Dermis microvascular lymphatic vessel endothelial cell (primary cell): ENCODE results near the gene EML6. TPM values are rescaled to one million over a fixed set of nuclear protein-coding genes. Genes with fewer than 3 reads are reported as not detected.
"Not testable (repeated sequence)": the region's sequence is repeated elsewhere in the genome, so short reads cannot be mapped to it uniquely, and the experiment has no call there.

Source experiments
- DNase-seq, 2 donors: peaks; one replicate each; pipeline versions ENCODE4 v3.0.0 to v3.0.0-alpha.2; 2010; ENCODE audit warnings: low read depth in 2 of 2
- total RNA-seq: library from RNA; depleted of rRNA; stranded (reverse); fragments of >200 nt; gene quantifications from 2 replicates; pipeline ENCODE4 v1.2.1, GENCODE V29; 2014

Gene EML6
- total RNA-seq, 1 donor from 2014 or later: 0.77 TPM

- no peak for DNase-seq
These were observed 121.6 kb downstream of the EML6 start for GRCh38 chr2:54845094-54845493.

DNA sequence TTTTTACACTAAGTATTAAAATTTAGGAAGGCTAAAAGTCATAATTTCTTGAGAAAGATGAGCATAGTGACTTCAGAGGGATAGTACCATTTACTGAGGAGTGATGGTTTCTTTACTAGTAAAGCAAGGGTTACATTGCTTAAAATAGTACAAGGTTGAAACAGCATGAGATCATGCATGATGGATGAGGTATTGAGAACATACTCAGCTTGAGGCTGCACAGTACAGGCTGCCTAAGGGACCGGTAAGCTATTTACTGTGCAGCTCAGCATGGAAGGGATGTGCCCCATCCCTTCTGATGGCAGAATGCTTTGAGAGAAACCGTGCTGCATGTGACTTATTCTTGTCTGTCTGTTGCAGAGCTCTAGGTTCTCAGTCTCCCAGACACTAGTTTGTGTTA is 122.1 kb downstream of the EML6 start:
- DNase-seq: no peak

DNA sequence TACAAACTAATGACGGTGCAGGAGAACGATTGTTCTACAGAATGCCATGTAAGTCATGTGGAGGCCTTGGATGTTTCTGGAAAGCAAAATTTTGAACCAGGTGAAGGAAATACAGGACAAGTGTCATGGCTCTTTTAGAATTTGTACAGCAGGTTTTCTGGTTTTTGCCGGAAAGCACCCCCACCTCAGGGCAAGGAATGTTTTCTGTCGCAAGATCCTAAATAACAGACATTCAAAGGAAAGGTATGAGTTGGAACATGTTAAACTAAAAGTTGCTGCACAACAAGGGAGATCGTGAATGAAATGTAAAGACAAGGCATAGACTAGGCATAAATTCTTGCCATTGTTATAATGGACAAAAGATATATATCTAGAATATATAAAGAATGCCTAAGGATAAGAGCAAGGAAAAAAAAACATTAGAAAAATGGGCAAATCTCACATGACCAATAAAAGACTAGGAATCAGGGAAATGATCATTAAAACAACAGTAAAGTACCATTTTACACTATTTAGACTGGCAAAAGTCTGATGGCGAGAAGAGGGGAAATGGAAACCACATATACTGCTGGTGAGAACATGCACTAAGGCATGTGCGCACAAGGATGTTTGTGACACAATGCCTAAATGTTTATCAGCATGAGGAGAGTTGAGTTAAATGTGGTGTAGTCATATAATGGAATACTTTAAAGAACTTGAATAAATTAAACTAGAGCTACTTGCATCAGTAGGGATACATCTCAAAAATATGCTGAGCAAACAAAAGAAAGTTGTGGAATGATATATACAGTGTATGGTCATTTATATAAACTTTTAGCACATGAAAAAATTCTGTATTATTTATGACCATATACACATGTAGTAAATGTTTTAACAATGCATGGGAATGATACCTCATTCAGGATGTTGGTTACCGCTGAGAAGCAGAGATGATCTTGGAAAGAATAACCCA is 127.0 kb downstream of the EML6 start:
- DNase-seq: no peak

GRCh38 chr2:54853616-54854310 is 130.3 kb downstream of the EML6 start:
- DNase-seq: no peak

DNA sequence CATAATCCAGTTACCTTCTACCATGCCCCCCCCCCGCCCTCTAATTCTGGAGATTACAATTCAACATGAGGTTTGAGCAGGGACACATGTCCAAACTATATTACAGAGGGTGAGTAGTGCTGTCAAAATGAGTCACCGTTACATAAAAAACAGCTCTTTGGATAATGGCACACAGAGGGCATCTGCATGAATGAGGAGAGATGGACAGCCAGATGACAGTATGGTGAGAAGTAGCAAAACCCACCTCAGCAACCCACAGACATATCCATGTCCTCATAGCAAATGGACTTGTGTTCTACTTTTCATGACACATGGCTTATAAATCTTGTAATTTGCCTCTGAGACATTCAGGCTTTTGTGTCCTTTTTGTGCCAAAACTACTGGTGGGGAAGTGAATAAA is 132.0 kb downstream of the EML6 start:
- DNase-seq: no peak

- no peak for DNase-seq
These were observed 134.7 kb downstream of the EML6 start for GRCh38 chr2:54858021-54858681.

DNA sequence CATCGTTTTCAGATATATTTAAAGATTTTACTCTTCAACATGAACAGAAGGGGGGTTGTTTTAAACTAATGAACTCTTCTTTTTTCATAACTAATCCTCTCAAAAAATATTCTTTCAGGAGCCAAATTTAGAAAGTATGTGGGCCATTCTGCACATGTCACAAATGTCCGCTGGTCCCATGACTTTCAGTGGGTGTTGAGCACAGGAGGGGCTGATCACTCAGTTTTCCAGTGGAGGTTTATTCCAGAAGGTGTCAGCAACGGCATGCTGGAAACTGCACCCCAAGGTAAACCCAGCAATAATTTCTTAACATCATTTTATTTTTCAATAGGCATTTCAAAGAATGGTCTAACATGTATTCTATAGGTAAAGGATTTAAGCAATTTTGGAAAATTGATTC is 136.0 kb downstream of the EML6 start:
- no peak for DNase-seq

- DNase-seq: peak in 1 of 2 donors; percentile 17
These were observed 136.7 kb downstream of the EML6 start for GRCh38 chr2:54859997-54860701.

DNA sequence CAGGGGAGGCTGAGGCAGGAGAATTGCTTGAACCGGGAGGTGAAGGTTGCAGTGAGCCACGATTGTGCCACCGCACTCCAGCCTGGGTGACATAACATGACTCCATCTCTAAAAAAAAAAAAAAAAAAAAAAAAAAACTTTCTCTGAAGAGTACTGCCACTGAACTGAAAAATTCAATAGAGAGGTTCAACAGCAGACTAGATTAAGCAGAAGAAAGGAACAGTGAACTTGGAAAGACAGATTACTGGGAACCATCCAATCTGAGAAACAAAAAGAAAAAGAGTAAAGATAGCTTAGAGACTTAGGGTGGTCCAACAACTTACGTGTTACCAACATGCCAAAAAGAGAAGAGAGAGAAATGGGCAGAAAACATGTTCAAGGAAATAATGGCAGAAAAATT is 138.8 kb downstream of the EML6 start:
- DNase-seq: no peak

DNA sequence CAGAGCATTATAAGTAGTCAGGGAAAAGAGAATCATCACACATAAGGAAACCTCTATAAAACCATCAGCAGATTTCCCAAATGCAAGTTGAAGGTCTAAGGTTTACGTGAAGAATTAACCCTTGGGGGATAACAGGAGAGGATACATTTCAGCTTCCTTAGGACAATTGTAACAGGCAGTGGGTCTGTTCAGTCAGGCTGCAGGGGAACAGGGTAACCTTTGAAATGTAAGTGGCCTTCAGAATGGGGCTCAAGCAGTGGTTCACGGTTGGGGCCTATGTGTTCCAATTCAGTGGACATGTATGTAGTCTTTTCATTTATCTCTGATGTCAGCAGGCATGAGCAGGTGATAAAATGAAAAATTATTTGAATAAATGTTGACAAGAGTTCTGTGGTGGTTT is 139.3 kb downstream of the EML6 start:
- no peak for DNase-seq

DNA sequence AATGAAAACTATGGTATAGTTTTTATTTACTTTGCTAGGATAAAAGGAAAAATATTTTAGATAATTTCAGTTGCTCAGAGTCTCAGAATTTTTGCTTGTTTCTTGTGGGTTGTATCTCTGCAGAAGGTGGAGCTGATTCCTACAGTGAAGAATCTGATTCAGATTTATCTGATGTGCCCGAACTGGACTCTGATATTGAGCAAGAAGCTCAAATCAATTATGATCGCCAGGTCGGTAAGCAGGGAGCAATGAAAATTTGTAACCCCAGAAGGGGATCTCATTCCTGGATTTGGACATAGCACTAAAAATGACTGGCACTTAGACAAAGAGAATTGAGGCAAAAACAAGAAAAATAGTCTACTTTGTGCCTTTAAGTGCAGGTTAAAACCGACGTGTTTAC is 140.2 kb downstream of the EML6 start:
- DNase-seq: no peak

DNA sequence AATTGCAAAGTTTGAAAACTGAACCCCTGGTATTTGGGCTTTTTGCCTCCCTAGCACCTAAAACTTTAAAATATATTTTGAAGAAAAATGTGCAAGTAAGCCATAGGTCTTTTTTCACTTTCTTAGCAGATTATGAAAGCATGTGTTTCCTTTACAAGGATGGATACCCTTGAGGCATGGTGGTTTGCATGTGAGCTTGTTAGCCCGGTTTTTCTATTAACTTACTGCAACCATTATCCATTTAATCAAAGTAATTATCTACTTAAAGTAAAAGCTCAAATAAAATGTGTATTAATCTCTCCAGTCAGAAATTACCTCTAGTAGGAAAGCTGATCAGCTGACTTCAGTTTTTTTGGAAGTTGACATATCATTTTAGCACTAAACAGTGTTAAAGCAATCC is 140.6 kb downstream of the EML6 start:
- DNase-seq: no peak

- no peak for DNase-seq
These were observed 141.3 kb downstream of the EML6 start for GRCh38 chr2:54864727-54865126.

DNA sequence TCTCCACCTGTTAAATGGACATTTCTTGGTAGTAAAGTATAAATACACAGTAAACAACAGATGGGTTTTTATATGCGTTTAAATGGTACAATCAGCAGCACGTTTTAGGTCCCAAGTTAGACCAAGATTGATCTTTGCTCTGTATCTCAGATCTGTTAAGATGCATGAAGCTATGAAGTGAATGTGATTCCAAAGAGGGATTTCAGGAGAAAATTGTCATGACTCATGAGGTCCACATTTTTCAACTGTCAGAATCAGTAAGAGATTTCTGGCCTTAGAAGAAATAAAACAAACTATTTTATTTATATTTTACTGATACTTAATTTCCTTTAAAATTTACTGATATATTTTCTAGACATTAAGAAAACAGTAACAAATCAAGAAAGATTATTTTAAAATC is 142.7 kb downstream of the EML6 start:
- DNase-seq: no peak

DNA sequence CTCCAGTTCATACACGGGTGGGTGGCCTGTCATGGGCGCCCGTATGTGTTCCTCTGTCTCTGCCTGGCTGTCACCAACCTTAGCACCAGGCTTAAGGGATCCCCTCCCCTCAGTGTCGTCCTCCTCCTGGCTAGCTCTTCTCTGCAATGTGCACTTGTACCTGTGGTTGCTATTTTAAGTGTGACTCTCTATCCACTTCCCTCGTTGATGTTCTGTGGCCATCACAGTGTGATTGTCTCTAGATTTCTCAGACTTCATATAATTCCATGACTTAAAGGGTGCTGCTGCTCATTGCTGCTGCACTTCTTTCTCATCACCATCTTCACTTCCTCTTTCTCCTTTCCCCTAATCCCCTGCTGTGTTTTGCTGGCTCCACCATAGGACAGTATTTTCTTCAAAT is 143.4 kb downstream of the EML6 start:
- no peak for DNase-seq

DNA sequence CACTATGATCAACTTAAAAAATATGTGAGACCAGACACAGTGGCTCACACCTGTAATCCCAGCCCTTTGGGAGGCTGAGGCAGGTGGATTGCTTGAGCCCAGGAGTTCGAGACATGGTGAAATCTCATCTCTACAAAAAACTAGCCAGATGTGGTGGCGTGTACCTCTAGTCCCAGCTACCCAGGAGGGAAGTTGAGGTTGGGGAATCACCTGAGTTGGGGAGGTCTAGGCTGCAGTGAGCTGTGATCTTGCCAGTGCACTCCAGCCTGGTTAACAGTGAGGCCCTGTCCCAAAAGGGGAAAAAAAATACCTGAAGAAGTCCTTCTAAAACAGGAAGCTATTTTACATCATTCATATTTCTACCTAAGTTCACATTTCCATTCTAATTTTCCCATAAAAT is 144.0 kb downstream of the EML6 start:
- DNase-seq: no peak

GRCh38 chr2:54871457-54872107 is 148.1 kb downstream of the EML6 start:
- no peak for DNase-seq

DNA sequence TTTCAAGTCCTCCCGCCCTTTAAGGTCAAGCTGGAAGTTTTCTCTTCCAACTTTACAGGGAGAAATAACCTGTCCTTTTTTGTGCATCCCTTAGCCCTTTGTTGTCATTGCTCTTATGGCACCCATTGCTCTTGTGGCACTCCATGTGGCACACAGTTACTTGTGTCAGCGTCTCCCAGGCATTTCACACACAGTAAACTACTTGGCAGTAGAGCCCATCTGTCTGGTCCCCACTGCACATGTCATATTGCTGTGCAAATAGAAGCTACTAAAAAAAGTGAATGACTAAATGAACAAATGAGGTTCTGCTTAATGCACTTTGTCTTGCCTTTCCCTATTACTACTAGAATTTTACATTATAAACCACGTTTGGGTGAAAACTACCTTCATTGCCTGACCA is 149.3 kb downstream of the EML6 start:
- DNase-seq: no peak

DNA sequence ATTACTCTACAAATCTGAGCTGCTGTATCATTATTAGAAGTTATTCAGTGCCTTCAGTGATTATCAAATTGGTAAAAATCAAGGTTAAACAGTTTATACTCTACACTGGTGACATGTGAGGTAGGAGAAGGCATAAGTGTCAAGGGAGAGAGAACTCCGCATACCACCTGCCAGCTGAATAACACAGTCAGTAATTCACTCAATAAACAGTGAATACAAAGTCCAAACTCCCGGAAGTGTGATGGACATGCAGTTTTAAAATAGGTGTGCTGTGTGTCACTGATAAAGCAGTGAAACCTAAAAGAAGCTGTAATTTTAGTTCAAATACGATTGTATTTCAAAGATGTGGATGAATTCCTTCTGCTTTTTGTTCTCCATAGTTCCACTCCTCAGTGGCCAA is 149.8 kb downstream of the EML6 start:
- DNase-seq: not testable (repeated sequence)

DNA sequence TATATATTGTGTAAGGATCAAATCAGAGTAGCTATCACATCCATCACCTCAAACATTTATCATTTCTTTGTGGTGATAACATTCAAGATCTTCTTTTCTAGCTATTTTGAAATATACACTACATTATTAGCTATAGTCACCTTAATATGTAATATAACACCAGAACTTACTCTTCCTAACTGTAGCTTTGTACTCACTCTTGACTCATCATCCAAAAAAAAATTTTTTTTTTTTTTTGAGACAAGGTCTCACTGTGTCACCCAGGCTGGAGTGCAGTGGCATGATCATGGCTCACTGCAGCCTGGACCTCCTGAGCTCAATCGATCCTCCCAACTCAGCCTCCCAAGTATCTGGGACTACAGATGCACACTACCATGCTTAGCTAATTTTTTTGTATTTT is 153.3 kb downstream of the EML6 start:
- no peak for DNase-seq

DNA sequence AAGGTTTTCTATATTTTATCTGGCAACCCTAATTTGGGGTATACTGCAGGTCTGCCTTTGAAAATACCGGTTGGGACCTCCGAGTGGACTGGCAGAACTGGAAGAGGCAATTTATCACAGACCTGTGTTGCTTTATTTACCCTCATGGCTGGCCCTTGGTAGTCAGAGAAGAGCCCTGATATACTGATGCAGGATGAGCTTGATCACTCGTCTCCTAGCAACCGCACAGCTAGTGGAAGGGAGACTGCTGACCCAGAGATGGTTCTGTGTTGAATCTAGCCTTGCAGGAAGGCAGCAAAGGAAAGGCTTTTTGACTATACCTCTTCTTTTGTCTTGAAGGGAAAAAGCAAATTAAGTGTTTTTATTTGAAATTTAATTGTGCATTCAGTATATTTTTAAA is 154.7 kb downstream of the EML6 start:
- no peak for DNase-seq
